HEK293T (cell line): ENCODE measurements around the gene TXNL4A.

Source experiments
- CTCF ChIA-PET: fragments of 350-600 bp; formaldehyde crosslinking; extraction: SDS; loops from one replicate; lab custom pipeline; 2021; ENCODE audit warnings: antibody characterized with exemption, inconsistent platforms; lab: Yijun Ruan, JAX
- POLR2A ChIA-PET: fragments of 350-600 bp; formaldehyde crosslinking; extraction: SDS; loops from one replicate; lab custom pipeline; 2020; ENCODE audit warnings: antibody characterized with exemption, inconsistent platforms; lab: Yijun Ruan, JAX
- DNase-seq: peaks from one replicate; pipeline ENCODE4 v3.0.0; 2012; ENCODE audit warnings: mixed read lengths; ENCODE audit errors: extremely low spot score
- ARNT ChIP-seq: fragments of 450-650 bp; IDR thresholded peaks from 2 replicates; pipeline ENCODE4 v1.6.1; 2017; ENCODE audit warnings: mild to moderate bottlenecking
- BHLHE40 ChIP-seq: fragments of 450-650 bp; IDR thresholded peaks from 2 replicates; pipeline ENCODE4 v1.6.1; 2016; ENCODE audit warnings: mild to moderate bottlenecking, moderate library complexity, borderline replicate concordance
- CTBP1 ChIP-seq: fragments of 450-650 bp; IDR thresholded peaks from 2 replicates; pipeline ENCODE4 v1.6.1; 2016; ENCODE audit warnings: borderline replicate concordance
- ELF4 ChIP-seq: fragments of 450-650 bp; IDR thresholded peaks from 2 replicates; pipeline ENCODE4 v1.6.1; 2017; ENCODE audit warnings: antibody characterized with exemption
- FOXA1 ChIP-seq: fragments of 450-650 bp; IDR thresholded peaks from 2 replicates; pipeline ENCODE4 v1.6.1; 2016; ENCODE audit warnings: mild to moderate bottlenecking
- FOXK2 ChIP-seq: fragments of 450-650 bp; IDR thresholded peaks from 2 replicates; pipeline ENCODE4 v1.6.1; 2016; ENCODE audit warnings: mild to moderate bottlenecking
- FOXM1 ChIP-seq: fragments of 450-650 bp; IDR thresholded peaks from 2 replicates; pipeline ENCODE4 v1.6.1; 2017; ENCODE audit warnings: mild to moderate bottlenecking, borderline replicate concordance
- HDGF ChIP-seq: fragments of 450-650 bp; IDR thresholded peaks from 2 replicates; pipeline ENCODE4 v1.6.1; 2017; ENCODE audit warnings: antibody characterized with exemption, borderline replicate concordance
- L3MBTL2 ChIP-seq: fragments of 450-650 bp; conservative IDR thresholded peaks from 2 replicates; pipeline ENCODE4 v1.6.1; 2016; ENCODE audit warnings: mild to moderate bottlenecking
- LEF1 ChIP-seq: fragments of 450-650 bp; IDR thresholded peaks from 2 replicates; pipeline ENCODE4 v1.6.1; 2017; ENCODE audit warnings: mild to moderate bottlenecking, borderline replicate concordance
- NFRKB ChIP-seq: fragments of 450-650 bp; IDR thresholded peaks from 2 replicates; pipeline ENCODE4 v1.6.1; 2016; ENCODE audit warnings: mild to moderate bottlenecking, moderate library complexity
- SP1 ChIP-seq: fragments of 450-650 bp; IDR thresholded peaks from 2 replicates; pipeline ENCODE4 v1.6.1; 2017
- SUZ12 ChIP-seq: fragments of 450-650 bp; IDR thresholded peaks from 2 replicates; pipeline ENCODE4 v1.6.1; 2016; ENCODE audit warnings: mild to moderate bottlenecking
- TARDBP ChIP-seq: fragments of 450-650 bp; IDR thresholded peaks from 2 replicates; pipeline ENCODE4 v1.6.1; 2016
- ZNF384 ChIP-seq: fragments of 450-650 bp; IDR thresholded peaks from 2 replicates; pipeline ENCODE4 v1.6.1; 2016
- TF ChIP-seq, protein P1 (sequence below): fragments of 450-650 bp; IDR thresholded peaks from 2 replicates; pipeline ENCODE4 v1.6.1; 2016

TXNL4A gene

DNA sequence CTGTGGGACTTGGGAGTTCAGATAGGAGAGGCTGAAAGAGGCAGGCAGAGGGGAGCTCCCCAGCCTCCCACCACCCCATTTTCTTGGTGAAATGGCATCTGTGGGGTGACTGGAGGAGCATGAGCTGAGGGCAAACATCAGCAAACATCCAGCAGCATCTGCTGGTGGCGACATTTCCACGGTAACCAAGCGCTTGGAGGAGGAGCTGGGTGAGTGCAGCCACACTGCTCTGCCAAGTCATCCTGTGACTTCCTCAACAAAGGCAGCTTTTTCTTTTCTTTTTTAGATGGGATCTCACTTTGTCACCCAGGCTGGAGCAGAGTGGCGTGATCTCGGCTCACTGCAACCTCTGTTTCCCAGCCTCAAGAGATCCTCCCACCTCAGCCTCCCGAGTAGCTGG is 5.6 kb downstream of the TXNL4A start:
- ChIA-PET POLR2A (no interaction called here), CTCF (no interaction called here)
- DNase-seq: no peak
- TF ChIP-seq L3MBTL2: no peak
- TF ChIP-seq TARDBP: no peak
- no peak for TF ChIP-seq FOXA1
- TF ChIP-seq SUZ12: no peak
- no peak for TF ChIP-seq LEF1
- no peak for TF ChIP-seq ZNF384
- TF ChIP-seq HDGF: no peak
- no peak for TF ChIP-seq CTBP1
- TF ChIP-seq SP1: no peak
- TF ChIP-seq, protein P1, sequence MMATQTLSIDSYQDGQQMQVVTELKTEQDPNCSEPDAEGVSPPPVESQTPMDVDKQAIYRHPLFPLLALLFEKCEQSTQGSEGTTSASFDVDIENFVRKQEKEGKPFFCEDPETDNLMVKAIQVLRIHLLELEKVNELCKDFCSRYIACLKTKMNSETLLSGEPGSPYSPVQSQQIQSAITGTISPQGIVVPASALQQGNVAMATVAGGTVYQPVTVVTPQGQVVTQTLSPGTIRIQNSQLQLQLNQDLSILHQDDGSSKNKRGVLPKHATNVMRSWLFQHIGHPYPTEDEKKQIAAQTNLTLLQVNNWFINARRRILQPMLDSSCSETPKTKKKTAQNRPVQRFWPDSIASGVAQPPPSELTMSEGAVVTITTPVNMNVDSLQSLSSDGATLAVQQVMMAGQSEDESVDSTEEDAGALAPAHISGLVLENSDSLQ: no peak
- no peak for TF ChIP-seq FOXK2
- TF ChIP-seq NFRKB: no peak
- no peak for TF ChIP-seq ARNT
- no peak for TF ChIP-seq BHLHE40
- no peak for TF ChIP-seq ELF4
- TF ChIP-seq FOXM1: no peak

DNA sequence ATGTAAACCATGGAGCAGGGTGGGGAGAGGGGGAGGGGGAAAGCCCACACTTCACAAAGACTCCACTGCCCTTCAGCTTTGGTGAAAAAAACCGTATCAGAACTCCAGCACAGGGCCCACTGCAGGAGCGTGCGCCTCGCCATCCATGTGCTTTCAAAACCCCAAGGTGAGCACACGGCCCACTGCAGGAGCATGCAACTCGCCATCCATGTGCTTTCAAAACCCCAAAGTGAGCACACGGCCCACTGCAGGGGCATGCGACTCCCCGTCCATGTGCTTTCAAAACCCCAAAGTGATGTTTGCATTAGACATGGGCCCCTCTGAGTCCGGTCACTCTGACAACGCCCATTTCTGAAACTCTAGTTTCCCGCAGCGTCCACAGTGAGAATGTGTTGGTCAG is 7.8 kb downstream of the TXNL4A start:
- no peak for DNase-seq
- TF ChIP-seq ELF4 (no peak), NFRKB (no peak), TARDBP (no peak), SP1 (no peak), ZNF384 (no peak), FOXM1 (no peak), HDGF (no peak), SUZ12 (no peak), FOXK2 (no peak), L3MBTL2 (no peak), ARNT (no peak), BHLHE40 (no peak), FOXA1 (no peak), LEF1 (no peak)
- TF ChIP-seq, protein P1: no peak
- ChIA-PET POLR2A (interaction anchor here (1.2 kb wide), 1 partner anchor 9 kb away, joined by 4 read pairs; no protein-coding TSS in a partner anchor), CTCF (no interaction called here)

DNA sequence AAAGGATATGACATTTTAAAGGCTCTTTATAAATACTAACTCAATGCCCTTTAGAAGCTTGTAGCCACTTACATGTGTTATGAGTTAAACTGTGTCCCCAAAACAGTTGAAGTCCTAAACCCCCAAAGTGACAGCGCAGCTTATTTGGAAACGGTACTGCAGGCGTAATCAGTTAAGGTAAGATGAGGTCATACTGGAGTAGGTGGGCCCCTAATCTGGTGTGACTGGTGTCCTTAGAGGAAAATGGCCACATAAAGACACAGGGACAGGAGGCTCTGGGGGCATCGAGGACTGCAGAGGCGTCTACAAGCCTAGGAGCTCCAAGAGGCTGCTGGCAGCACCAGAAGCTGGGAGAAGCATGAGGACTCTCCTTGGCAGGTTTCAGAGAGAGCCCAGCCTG is 8.5 kb downstream of the TXNL4A start:
- CTCF ChIA-PET: no interaction called here
- no peak for TF ChIP-seq FOXK2
- TF ChIP-seq ARNT: no peak
- no peak for TF ChIP-seq SP1
- no peak for TF ChIP-seq L3MBTL2
- TF ChIP-seq HDGF: no peak
- TF ChIP-seq BHLHE40: no peak
- no peak for TF ChIP-seq NFRKB
- POLR2A ChIA-PET: interaction anchor here (1.2 kb wide), 1 partner anchor 9 kb away, joined by 4 read pairs; no protein-coding TSS in a partner anchor

GRCh38 chr18:79975985-79976680 is 12.2 kb downstream of the TXNL4A start:
- TF ChIP-seq FOXK2 (no peak), NFRKB (no peak), ELF4 (no peak), TARDBP (no peak), LEF1 (no peak), FOXM1 (no peak), ARNT (no peak), FOXA1 (no peak), SUZ12 (no peak), L3MBTL2 (no peak), BHLHE40 (no peak), SP1 (no peak), ZNF384 (no peak)
- TF ChIP-seq, protein P1: no peak
- DNase-seq: no peak
- CTCF ChIA-PET: no interaction called here
- POLR2A ChIA-PET: no interaction called here

More for the DNA sequence above, 8.5 kb downstream of the TXNL4A start:
- DNase-seq: no peak

GRCh38 chr18:79975043-79975442 is 13.3 kb downstream of the TXNL4A start:
- ChIA-PET CTCF (no interaction called here), POLR2A (no interaction called here)
- DNase-seq: no peak
- TF ChIP-seq TARDBP: no peak
- no peak for TF ChIP-seq HDGF
- TF ChIP-seq LEF1: no peak
- TF ChIP-seq ZNF384: no peak
- no peak for TF ChIP-seq SUZ12
- TF ChIP-seq, protein P1: no peak
- TF ChIP-seq FOXK2: no peak
- no peak for TF ChIP-seq L3MBTL2
- TF ChIP-seq SP1: no peak
